Measurements from ENCODE around the gene ZBP1.

ZBP1 gene

DNA sequence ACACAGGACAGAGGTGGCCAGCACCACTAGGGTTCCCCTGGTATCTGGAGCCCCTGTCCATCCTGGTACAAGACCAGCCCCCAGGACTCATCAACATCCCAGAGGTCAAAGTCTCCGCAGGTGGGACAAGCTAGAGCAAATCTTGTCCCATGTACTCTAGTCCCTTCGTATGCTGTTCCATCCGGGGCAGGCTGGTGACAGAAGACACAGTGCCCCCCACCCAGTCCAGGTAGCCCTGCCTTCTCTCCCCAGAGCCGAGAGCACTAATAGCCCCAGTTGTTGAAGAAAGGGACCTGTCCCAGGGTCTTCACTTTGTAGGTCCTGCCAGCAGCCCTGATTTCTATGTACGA, 38.2 kb downstream of the ZBP1 start:
- no peak overlapping the region for H3K4me3 ChIP-seq (replicated peaks in 1 of 2; ENCODE audit: low read depth in 2 of 2, low read length in 2 of 2)
- no peak for DNase-seq (ENCODE audit: low read depth in 2 of 2)
- TF ChIP-seq, protein P1, sequence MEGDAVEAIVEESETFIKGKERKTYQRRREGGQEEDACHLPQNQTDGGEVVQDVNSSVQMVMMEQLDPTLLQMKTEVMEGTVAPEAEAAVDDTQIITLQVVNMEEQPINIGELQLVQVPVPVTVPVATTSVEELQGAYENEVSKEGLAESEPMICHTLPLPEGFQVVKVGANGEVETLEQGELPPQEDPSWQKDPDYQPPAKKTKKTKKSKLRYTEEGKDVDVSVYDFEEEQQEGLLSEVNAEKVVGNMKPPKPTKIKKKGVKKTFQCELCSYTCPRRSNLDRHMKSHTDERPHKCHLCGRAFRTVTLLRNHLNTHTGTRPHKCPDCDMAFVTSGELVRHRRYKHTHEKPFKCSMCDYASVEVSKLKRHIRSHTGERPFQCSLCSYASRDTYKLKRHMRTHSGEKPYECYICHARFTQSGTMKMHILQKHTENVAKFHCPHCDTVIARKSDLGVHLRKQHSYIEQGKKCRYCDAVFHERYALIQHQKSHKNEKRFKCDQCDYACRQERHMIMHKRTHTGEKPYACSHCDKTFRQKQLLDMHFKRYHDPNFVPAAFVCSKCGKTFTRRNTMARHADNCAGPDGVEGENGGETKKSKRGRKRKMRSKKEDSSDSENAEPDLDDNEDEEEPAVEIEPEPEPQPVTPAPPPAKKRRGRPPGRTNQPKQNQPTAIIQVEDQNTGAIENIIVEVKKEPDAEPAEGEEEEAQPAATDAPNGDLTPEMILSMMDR (IDR thresholded peaks at IDR 0.05; ENCODE audit: low read depth, low read length) = no peak

DNA sequence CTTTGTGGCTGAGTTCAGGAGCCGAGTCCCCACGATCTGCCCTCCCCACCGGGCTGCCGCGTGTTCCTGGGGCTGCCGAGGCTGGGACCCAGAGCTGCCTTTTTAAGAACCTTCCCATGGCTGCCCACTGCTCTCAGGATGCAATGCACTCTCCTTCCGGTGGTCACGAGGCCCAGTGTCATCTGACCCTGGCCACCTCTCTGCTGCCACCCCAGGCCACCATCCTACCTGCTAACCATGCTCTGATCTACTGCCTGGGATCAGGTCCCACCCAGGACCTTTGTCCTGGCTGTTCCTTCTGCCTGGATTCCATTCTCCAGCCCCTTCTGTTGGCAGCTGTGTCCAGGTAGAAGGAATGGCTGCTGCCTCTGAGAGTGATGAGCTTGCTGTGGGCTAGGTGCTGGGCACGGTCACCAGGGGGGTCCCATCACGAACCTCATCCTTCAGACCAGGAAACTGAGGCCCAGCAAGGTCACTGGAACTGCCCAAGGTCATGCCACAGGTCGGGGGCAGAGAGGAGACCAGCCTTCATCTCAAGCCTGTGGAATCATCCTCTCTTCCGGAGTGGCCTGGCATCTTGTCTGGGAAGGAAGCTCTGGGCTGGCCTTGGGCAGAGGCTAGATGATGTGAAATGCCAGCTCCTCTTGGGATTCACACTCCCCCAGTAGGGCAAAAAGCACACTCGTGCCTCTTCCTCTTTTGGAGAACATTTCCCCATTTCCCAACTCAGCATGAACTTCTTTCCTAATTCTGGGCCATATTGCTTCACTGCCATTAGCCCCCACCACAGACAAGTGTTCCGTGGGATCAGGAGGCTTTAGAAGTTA, 38.8 kb downstream of the ZBP1 start:
- no peak overlapping the region for H3K4me3 ChIP-seq (replicated peaks in 1 of 2; ENCODE audit: low read depth in 2 of 2, low read length in 2 of 2)
- DNase-seq (ENCODE audit: low read depth in 2 of 2) = no peak
- TF ChIP-seq, protein P1 (IDR thresholded peaks at IDR 0.05; ENCODE audit: low read depth, low read length) = no peak

DNA sequence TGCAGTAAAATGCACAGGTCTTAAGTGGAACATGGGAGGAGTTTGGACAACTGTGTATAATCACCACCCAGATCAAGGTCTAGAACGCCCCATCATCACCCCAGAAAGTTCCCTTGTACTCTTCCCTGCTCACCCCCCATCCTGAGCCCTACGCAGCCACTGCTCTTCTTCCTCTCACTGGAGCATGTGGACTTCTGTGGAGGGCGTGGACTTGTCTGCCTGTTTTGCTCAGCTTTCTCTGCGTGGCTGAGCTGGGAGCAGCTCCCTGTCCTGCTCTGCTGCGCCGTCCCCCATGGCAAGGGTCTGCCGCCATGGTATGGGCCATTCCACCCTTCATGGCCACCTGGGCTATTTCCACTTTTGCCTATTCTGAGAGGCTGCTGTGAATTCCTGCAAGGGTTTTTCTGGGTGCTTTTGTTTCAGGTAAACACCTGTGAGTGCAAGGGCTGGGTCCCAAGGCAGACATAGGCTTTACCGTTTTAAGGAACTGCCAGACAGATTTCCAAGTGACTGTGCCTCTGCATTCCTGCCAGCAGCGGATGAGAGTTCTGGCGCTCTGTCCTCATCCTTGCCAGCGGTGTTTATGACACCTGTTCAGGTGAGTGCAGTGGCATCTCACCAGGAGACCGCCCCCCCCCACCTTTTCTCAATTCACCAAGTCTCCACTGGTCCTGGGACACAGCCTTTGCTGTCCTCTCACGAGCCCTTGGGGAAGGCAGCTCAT, 39.6 kb downstream of the ZBP1 start:
- no peak overlapping the region for H3K4me3 ChIP-seq (replicated peaks in 1 of 2; ENCODE audit: low read depth in 2 of 2, low read length in 2 of 2)
- DNase-seq (ENCODE audit: low read depth in 2 of 2) = no peak
- TF ChIP-seq, protein P1 (IDR thresholded peaks at IDR 0.05; ENCODE audit: low read depth, low read length) = no peak

DNA sequence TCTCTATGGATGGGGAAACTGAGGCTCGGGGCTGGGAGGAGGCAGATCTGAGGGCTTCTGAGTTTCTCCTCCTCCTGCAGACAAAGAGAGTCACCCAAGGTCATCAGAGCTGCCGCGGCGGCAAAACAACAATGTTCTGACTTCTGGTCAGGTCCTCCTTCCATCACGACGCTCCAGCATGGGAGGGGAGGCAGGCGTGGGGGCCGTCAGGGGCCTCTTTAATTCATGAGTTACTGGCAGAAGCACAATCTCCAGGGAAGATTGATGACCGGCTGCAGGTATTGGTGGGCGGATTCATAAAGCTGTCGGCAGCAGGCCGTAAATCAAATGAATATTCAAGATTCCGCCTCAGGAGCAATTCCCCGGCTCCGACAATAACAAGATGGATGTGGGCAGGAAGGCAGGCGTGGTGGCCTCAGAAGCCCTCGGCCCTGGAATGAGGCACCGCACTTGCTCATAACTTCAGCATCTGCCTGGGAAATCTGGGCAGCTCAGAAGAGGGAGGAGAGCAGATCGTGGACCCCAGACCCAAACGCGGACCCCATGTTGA, 40.3 kb downstream of the ZBP1 start:
- TF ChIP-seq, protein P1 (IDR thresholded peaks at IDR 0.05; ENCODE audit: low read depth, low read length) = no peak
- H3K4me3 ChIP-seq (replicated peaks in 1 of 2; ENCODE audit: low read depth in 2 of 2, low read length in 2 of 2) = no peak overlapping the region
- no peak for DNase-seq (ENCODE audit: low read depth in 2 of 2)

DNA sequence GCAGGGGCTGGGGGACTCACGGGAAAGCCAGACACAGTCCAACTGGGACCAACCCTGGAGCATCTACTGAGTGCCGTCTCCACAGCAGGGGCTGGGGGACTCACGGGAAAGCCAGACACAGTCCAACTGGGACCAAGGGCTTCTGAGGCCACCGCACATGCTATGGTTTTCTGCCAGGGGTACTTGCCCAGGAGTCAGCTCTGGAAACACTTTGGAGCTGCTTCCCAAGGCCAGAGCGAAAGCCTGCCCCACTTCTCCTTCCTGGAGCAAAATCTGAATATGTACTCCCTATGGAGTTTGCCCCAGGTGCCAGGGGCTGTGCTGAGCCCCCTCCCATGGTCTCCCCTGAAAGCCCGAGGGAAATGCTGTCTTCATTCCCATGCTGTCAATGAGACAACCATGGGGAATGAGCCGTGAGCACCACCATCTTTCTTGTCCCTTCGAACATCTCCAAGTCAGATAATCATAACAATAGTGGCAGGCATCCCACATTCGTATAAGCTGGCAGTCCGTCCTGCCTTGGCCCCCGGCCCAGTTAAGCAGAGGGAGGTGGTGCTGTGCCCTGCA, 40.8 kb downstream of the ZBP1 start:
- DNase-seq (ENCODE audit: low read depth in 2 of 2) = no peak
- TF ChIP-seq, protein P1 (IDR thresholded peaks at IDR 0.05; ENCODE audit: low read depth, low read length) = no peak
- no peak overlapping the region for H3K4me3 ChIP-seq (replicated peaks in 1 of 2; ENCODE audit: low read depth in 2 of 2, low read length in 2 of 2)

DNA sequence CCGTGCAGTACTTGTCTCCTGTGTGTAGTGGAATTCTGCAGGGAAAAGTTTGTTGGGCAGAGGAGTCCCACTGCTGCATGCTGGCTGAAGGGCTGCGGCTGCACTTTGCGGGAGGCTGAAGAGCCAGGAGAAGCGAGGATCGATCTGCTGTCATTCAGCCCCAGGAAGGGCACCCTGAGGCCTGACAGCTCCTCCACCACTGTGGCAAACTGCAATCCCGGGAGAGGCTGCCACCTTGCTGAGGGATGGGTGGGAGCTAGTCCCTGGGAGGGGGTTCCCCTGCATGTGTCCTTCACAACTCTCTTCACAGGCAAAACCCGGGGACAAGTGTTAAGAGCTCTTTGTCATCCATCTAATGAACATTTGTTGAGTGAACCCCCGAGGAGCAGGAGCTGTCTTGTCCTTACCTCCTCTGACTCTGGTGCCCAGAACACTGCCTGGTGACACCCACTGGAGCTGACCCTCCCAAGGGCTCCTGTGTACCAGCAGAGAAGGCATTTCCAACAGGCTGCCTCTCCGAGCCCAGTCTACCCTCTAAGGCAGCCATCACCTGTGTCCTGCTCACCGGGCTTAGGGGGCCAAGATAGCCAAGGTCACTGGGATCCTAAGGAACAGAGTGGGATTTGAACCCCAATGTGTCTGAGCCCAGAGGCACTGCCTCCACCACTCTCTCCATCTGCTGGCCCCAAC, 41.6 kb downstream of the ZBP1 start:
- TF ChIP-seq, protein P1 (IDR thresholded peaks at IDR 0.05; ENCODE audit: low read depth, low read length) = no peak
- no peak overlapping the region for H3K4me3 ChIP-seq (replicated peaks in 1 of 2; ENCODE audit: low read depth in 2 of 2, low read length in 2 of 2)
- no peak for DNase-seq (ENCODE audit: low read depth in 2 of 2)
